Omental fat pad (tissue), 4 donors: ENCODE results near the gene HORMAD2. TPM values are rescaled to one million over a fixed set of nuclear protein-coding genes. Genes with fewer than 3 reads are reported as not detected.
A peak's percentile ranks its signal among the peaks of the same experiment; 100 is the strongest.

Experiments used
- ATAC-seq: fragments of 150-250 bp; one replicate; pipeline ENCODE4 v1.9.1; 2016; ENCODE audit warnings: mild to moderate bottlenecking, moderate library complexity; ENCODE audit not compliant: low FRiP score
- DNase-seq: peaks from one replicate; pipeline ENCODE4 v3.0.0-alpha.2; 2019; ENCODE audit warnings: low spot score
- total RNA-seq, 4 donors: library from RNA; depleted of rRNA; stranded (reverse); fragments of >200 nt; gene quantifications; one replicate each; pipeline ENCODE4 v1.1.0, GENCODE V29; 2016
- TF ChIP-seq, protein P1 (sequence below), 3 donors: fragments of 450-650 bp; IDR thresholded peaks; one replicate each; pipeline ENCODE4 v1.5.1; 2016 to 2017; ENCODE audit warnings: antibody characterized with exemption in 3 of 3, mild to moderate bottlenecking in 3 of 3, moderate library complexity in 2 of 3

The HORMAD2 gene
- total RNA-seq, 4 donors from 2014 or later = not detected

DNA sequence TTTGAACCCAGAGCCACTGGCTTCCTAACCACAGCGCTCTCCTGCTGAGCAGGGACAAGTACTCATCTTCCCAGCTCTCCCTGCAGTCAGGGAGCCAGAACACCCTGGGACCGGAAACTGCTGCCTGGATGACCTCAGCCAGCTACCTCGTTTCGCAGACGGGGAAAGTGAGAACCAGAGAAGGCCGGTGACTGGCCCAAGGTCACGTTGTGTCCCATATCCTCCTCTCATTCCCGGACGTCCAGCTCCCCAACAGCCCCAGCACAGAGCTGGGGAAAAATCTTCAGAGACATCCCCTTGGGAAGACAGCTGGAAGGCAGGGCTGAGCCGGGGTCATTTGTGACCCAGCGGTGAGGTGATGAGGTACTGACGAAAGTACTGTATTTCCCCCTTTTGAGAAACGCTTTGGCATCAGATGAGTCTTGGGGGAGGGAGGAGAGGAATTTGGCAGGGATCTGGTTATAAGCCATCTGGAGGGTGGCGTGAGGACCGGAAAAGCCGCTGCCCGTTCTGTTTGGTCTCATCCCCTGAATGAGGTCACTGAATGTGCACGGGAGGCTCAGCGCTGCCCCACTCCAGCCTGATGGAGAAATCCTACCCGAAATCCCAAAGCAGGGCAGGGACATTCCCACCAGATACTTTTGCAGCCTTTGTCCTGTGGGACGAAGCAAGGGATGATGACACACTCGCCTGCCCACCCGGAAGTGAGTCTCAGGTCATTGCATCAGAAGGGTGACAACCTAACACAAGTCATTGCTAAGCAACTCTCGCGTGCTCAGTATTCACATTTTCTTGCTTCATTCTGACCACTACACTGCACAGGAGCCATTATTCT lies 125.2 kb downstream of the HORMAD2 start:
- ATAC-seq (peak; percentile 43), DNase-seq (peak; percentile 47)
- TF ChIP-seq, protein P1, sequence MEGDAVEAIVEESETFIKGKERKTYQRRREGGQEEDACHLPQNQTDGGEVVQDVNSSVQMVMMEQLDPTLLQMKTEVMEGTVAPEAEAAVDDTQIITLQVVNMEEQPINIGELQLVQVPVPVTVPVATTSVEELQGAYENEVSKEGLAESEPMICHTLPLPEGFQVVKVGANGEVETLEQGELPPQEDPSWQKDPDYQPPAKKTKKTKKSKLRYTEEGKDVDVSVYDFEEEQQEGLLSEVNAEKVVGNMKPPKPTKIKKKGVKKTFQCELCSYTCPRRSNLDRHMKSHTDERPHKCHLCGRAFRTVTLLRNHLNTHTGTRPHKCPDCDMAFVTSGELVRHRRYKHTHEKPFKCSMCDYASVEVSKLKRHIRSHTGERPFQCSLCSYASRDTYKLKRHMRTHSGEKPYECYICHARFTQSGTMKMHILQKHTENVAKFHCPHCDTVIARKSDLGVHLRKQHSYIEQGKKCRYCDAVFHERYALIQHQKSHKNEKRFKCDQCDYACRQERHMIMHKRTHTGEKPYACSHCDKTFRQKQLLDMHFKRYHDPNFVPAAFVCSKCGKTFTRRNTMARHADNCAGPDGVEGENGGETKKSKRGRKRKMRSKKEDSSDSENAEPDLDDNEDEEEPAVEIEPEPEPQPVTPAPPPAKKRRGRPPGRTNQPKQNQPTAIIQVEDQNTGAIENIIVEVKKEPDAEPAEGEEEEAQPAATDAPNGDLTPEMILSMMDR (IDR thresholded peaks at IDR 0.05) = no peak

- TF ChIP-seq, protein P1 (IDR thresholded peaks at IDR 0.05) = no peak
- DNase-seq (peak; percentile 41), ATAC-seq (peak; percentile 81)
Measured at GRCh38 chr22:30206944-30207343, 126.7 kb downstream of the HORMAD2 start.

DNA sequence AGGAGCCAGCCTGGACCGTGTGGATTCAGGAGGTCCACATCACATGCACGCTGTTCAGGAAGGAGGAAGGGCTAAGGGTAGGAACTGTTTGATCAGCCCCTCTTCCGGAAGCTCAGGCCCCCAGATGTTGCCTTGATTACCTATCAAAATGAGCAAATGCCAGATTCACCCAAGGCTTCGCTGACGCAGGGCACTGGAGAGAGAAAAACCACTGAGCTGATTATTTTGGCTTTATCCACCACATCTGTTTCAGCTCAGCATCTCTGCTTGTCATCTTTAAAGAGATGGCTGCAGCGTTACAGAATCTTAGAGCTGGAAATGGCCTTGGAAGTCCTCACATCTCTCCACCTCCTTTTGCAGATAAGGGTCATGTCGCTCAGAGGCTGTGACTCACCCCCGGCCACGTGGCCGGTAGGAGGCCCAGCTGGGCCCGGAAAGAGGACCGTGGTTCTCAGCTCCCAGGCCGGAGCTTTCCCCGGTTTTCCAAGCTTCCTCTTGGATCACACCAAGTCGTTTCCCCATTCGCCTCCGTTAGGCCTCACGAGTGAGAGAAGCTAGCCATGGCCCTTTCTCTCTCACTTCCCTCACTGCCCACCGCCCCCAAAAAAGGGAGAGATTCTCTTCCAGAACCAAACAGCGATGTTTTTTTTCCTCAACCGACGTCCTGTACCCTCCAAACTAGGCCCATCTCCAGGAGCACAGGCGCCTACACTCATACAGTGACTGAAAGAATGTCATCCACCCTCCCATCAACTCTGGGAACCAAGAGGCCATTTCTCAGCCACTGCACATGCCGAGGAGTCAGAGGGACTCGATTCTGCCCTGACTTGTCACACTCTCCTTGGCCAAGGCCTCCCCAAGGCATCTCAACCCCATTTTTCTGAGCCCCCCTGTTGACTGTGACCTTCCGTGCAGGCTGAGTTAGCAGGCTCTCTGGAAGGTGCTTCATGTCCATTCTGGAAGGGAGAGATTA lies 128.7 kb downstream of the HORMAD2 start:
- ATAC-seq = no peak
- no peak for DNase-seq
- TF ChIP-seq, protein P1 (IDR thresholded peaks at IDR 0.05) = no peak

- DNase-seq (no peak), ATAC-seq (no peak)
- TF ChIP-seq, protein P1 (IDR thresholded peaks at IDR 0.05) = no peak
Measured at GRCh38 chr22:30209642-30210041, 129.4 kb downstream of the HORMAD2 start.

- TF ChIP-seq, protein P1 (IDR thresholded peaks at IDR 0.05) = no peak
- ATAC-seq (no peak), DNase-seq (no peak)
Measured at GRCh38 chr22:30210235-30210909, 130.1 kb downstream of the HORMAD2 start.

DNA sequence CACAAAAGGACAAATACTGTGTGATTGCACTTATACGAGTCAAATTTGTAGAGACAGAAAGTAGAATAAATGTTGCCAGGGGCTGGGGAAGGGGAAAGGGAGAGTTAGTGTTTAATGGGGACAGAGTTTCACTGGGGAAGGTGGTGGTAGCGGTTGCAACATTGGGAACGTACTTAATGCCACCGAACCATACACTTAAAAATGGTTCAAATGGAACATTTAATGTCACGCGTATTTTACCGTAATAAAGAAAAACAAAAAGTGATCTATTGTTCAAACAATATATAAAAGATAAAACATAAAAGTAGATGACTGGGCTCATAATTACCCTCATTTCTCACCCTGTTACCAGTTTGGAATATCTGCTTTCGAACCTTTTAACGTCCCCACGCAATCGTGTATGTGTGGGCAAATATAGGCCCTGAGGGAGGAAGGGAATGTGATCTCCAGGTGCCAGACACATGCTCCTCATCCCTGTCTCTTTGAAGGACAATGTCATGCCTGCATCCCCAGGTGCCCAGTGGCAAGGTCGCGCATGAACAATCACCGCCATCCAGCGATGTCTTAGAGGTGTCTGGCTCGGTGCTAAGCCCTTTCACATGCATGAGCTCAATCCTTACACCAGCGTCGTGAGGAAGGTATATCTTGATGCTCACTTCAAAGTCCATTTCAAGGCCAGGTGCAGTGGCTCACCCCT lies 131.0 kb downstream of the HORMAD2 start:
- ATAC-seq = no peak
- TF ChIP-seq, protein P1 (IDR thresholded peaks at IDR 0.05) = no peak
- DNase-seq = no peak
